H1 (cell line): ENCODE results near the gene NUB1. TPM values are rescaled to one million over a fixed set of nuclear protein-coding genes. Genes with fewer than 3 reads are reported as not detected.
A peak's percentile ranks its signal among the peaks of the same experiment; 100 is the strongest.

ENCODE experiments used
- CTCF ChIA-PET: fragments of 300-600 bp; sonication (Branson Sonifier 250); formaldehyde crosslinking; loops from one replicate; lab custom pipeline; 2021; ENCODE audit not compliant: partially characterized antibody; lab: Charles Lee
- POLR2A ChIA-PET: fragments of 300-600 bp; sonication (Branson Sonifier 250); formaldehyde crosslinking; loops from one replicate; lab custom pipeline; 2021; ENCODE audit warnings: inconsistent platforms; ENCODE audit not compliant: partially characterized antibody; lab: Charles Lee
- DNase-seq, 2 experiments: peaks; one replicate each; pipeline versions ENCODE4 v3.0.0 to v3.0.0-alpha.2; 2010 to 2022; ENCODE audit warnings: low spot score in 2 of 2, low read depth in 1 of 2, mixed read lengths in 1 of 2
- FAIRE-seq: peaks from 2 replicates; lab custom pipeline; 2011; peaks lifted over from hg19 to GRCh38; lab: Jason Lieb, UNC
- H2AFZ ChIP-seq: 2 replicates; pipeline ENCODE4 v1.8.1; 2012; ENCODE audit warnings: low read length, inconsistent platforms
- H2AK5ac ChIP-seq: 2 replicates; pipeline ENCODE4 v1.6.1; 2013; ENCODE audit warnings: low read depth, low read length
- H2BK120ac ChIP-seq: replicated peaks from 2 replicates; pipeline ENCODE3; 2013; ENCODE audit warnings: low read depth, low read length, inconsistent platforms
- H2BK12ac ChIP-seq: 2 replicates; pipeline ENCODE4 v1.6.1; 2013; ENCODE audit warnings: low read depth, low read length
- H2BK15ac ChIP-seq: 2 replicates; pipeline ENCODE4 v1.6.1; 2013; ENCODE audit warnings: low read length
- H2BK20ac ChIP-seq: 2 replicates; pipeline ENCODE4 v1.6.1; 2013; ENCODE audit warnings: low read length
- H2BK5ac ChIP-seq: 2 replicates; pipeline ENCODE4 v1.6.1; 2013; ENCODE audit warnings: low read depth, low read length
- H3K14ac ChIP-seq: 2 replicates; pipeline ENCODE4 v1.6.1; 2013; ENCODE audit warnings: inconsistent platforms; ENCODE audit not compliant: insufficient read length
- H3K18ac ChIP-seq: 2 replicates; pipeline ENCODE4 v1.6.1; 2013; ENCODE audit warnings: low read length; ENCODE audit errors: extremely low read depth
- H3K23ac ChIP-seq: 2 replicates; pipeline ENCODE4 v1.6.1; 2013; ENCODE audit warnings: inconsistent platforms; ENCODE audit not compliant: insufficient read length
- H3K23me2 ChIP-seq: 2 replicates; pipeline ENCODE4 v1.6.1; 2013; ENCODE audit warnings: low read depth, low read length
- H3K27ac ChIP-seq: 2 replicates; pipeline ENCODE4 v1.6.1; 2011; ENCODE audit warnings: low read depth, low read length, inconsistent platforms
- H3K27me3 ChIP-seq, 4 experiments: replicated peaks in 1 of 4; 1 replicate in 1 of 4; 2 replicates in 3 of 4; pipeline versions ENCODE4 v1.6.1 to v1.8.1; 2011 to 2013; ENCODE audit warnings: low read length in 3 of 4, mild to moderate bottlenecking in 3 of 4, inconsistent platforms in 2 of 4, mixed read lengths in 2 of 4, moderate library complexity in 1 of 4; ENCODE audit not compliant: control insufficient read depth in 3 of 4, insufficient read depth in 3 of 4; ENCODE audit errors: extremely low read depth in 1 of 4
- H3K36me3 ChIP-seq, 4 experiments: 2 replicates each; pipeline versions ENCODE4 v1.6.1 to v1.8.1; 2011 to 2013; ENCODE audit warnings: mild to moderate bottlenecking in 4 of 4, low read length in 3 of 4, moderate library complexity in 2 of 4, control low read depth in 1 of 4, inconsistent platforms in 1 of 4; ENCODE audit not compliant: insufficient read depth in 4 of 4, control insufficient read depth in 2 of 4
- H3K4ac ChIP-seq: replicated peaks from 2 replicates; pipeline ENCODE3; 2013; ENCODE audit warnings: low read length, low read depth, mixed read lengths, inconsistent platforms; ENCODE audit not compliant: insufficient read length
- H3K4me1 ChIP-seq, 4 experiments: replicated peaks in 1 of 4; 1 replicate in 1 of 4; 2 replicates in 3 of 4; pipeline versions ENCODE4 v1.6.1 to v1.8.1; 2011 to 2013; ENCODE audit warnings: low read length in 3 of 4, inconsistent platforms in 2 of 4, mixed read lengths in 1 of 4; ENCODE audit not compliant: insufficient read depth in 4 of 4, control insufficient read depth in 3 of 4
- H3K4me2 ChIP-seq, 2 experiments: 2 replicates each; pipeline versions ENCODE4 v1.6.1 to v1.8.1; 2011 to 2013; ENCODE audit warnings: low read depth in 2 of 2, low read length in 2 of 2, control low read depth in 1 of 2, inconsistent platforms in 1 of 2, mild to moderate bottlenecking in 1 of 2; ENCODE audit not compliant: insufficient read depth in 1 of 2
- H3K4me3 ChIP-seq, 4 experiments: fragments of 200-600, 300-600 bp in 1 of 4; sonication (generic), shearing (Covaris generic), sonication (Bioruptor Twin) in 1 of 4; 2 replicates each; pipeline versions ENCODE4 v1.5.1 to v1.8.1; 2011 to 2016; ENCODE audit warnings: low read length in 4 of 4, low read depth in 3 of 4, control low read depth in 2 of 4, inconsistent platforms in 2 of 4, mild to moderate bottlenecking in 2 of 4, mixed read lengths in 1 of 4, moderate library complexity in 1 of 4; ENCODE audit not compliant: insufficient read depth in 2 of 4; ENCODE audit errors: extremely low read depth in 1 of 4
- H3K56ac ChIP-seq: replicated peaks from 2 replicates; pipeline ENCODE3; 2013; ENCODE audit warnings: low read depth, mild to moderate bottlenecking, mixed read lengths, low read length, inconsistent platforms; ENCODE audit not compliant: insufficient read length
- H3K79me1 ChIP-seq: 2 replicates; pipeline ENCODE4 v1.6.1; 2013; ENCODE audit warnings: low read depth, low read length, control low read depth
- H3K79me2 ChIP-seq, 2 experiments: 2 replicates each; pipeline versions ENCODE4 v1.6.1 to v1.8.1; 2012 to 2013; ENCODE audit warnings: low read length in 2 of 2, mild to moderate bottlenecking in 2 of 2, inconsistent platforms in 1 of 2; ENCODE audit not compliant: insufficient read depth in 2 of 2, control insufficient read depth in 1 of 2
- H3K9ac ChIP-seq, 4 experiments: replicated peaks in 1 of 4; 1 replicate in 1 of 4; 2 replicates in 3 of 4; pipeline versions ENCODE4 v1.6.1 to v1.8.1; 2011 to 2013; ENCODE audit warnings: low read depth in 3 of 4, low read length in 3 of 4, control low read depth in 2 of 4, mild to moderate bottlenecking in 2 of 4, moderate library complexity in 2 of 4, inconsistent platforms in 1 of 4; ENCODE audit errors: extremely low read depth in 1 of 4
- H3K9me3 ChIP-seq, 2 experiments: 2 replicates each; pipeline versions ENCODE4 v1.6.1 to v1.8.1; 2012 to 2013; ENCODE audit warnings: mild to moderate bottlenecking in 2 of 2, moderate library complexity in 2 of 2, control low read depth in 1 of 2, inconsistent platforms in 1 of 2, low read depth in 1 of 2, low read length in 1 of 2, mixed read lengths in 1 of 2; ENCODE audit not compliant: insufficient read depth in 2 of 2
- H4K20me1 ChIP-seq, 2 experiments: replicated peaks in 1 of 2; 2 replicates each; pipeline versions ENCODE3 to v1.8.1; 2011 to 2013; ENCODE audit warnings: inconsistent platforms in 2 of 2, low read length in 2 of 2, mild to moderate bottlenecking in 1 of 2; ENCODE audit not compliant: insufficient read depth in 2 of 2, control insufficient read depth in 1 of 2
- H4K5ac ChIP-seq: 2 replicates; pipeline ENCODE4 v1.6.1; 2013; ENCODE audit warnings: low read length, low read depth, mixed read lengths, inconsistent platforms; ENCODE audit not compliant: insufficient read length
- H4K8ac ChIP-seq: 2 replicates; pipeline ENCODE4 v1.8.0; 2013; ENCODE audit warnings: mild to moderate bottlenecking, moderate library complexity, low read length, inconsistent platforms; ENCODE audit not compliant: insufficient read depth; ENCODE audit errors: extremely low read depth
- H4K91ac ChIP-seq: replicated peaks from 2 replicates; pipeline ENCODE3; 2013; ENCODE audit warnings: low read length, mixed read lengths, inconsistent platforms; ENCODE audit not compliant: insufficient read length
- RAD21 ChIP-seq, 2 experiments: IDR thresholded peaks in 1 of 2; conservative IDR thresholded peaks in 1 of 2; 2 replicates each; pipeline ENCODE4 v1.6.1; 2011; ENCODE audit warnings: low read depth in 2 of 2, low read length in 2 of 2, improper control_type of control experiment in 1 of 2, inconsistent platforms in 1 of 2, mild to moderate bottlenecking in 1 of 2, moderate library complexity in 1 of 2
- SP4 ChIP-seq: IDR thresholded peaks from 2 replicates; pipeline ENCODE4 v1.6.1; 2012; ENCODE audit warnings: low read length, inconsistent platforms
- WGBS, 2 experiments: shearing (Covaris generic) in 1 of 2; methylation state at CpG; one replicate each; pipeline versions ENCODE4 v1.1.6 to v1.1.7; 2013 to 2015; ENCODE audit warnings: low lambda C conversion rate in 2 of 2, mixed read lengths in 2 of 2, inconsistent platforms in 1 of 2, low coverage in 1 of 2, missing lambda C conversion rate in 1 of 2; ENCODE audit not compliant: insufficient replicate concordance in 2 of 2, insufficient coverage in 1 of 2, insufficient read length in 1 of 2; ENCODE audit errors: extremely low coverage in 1 of 2, missing lambda C conversion rate in 1 of 2; 5-methylcytosine and 5-hydroxymethylcytosine counted together
- polyA plus RNA-seq, 7 experiments: library from polyadenylated mRNA; depleted of rRNA in 3 of 7; stranded (reverse) in 5 of 7; unstranded in 2 of 7; fragments of >200 nt in 5 of 7; fragments of 200-250 nt in 2 of 7; gene quantifications; 1 replicate in 5 of 7; 2 replicates in 1 of 7; 4 replicates in 1 of 7; pipeline versions ENCODE4 v1.2.1 to v1.2.3, GENCODE V29; 2011 to 2013; ENCODE audit warnings: missing spikeins in 2 of 7, mixed read lengths in 2 of 7
- total RNA-seq: library from RNA; stranded (reverse); fragmentation: NEBNext Ultra II Directional; extraction: Animal tissue kit (Norgen Biotek cat#: 25700); gene quantifications from 2 replicates; pipeline ENCODE4 v1.2.1, GENCODE V29; 2021

Gene NUB1
- total and polyA plus RNA-seq, 2 of the 8 experiments (the other 6 are each of a cell fraction or from before 2014, with no cell fraction given), result 22.1 to 43.5 TPM

DNA sequence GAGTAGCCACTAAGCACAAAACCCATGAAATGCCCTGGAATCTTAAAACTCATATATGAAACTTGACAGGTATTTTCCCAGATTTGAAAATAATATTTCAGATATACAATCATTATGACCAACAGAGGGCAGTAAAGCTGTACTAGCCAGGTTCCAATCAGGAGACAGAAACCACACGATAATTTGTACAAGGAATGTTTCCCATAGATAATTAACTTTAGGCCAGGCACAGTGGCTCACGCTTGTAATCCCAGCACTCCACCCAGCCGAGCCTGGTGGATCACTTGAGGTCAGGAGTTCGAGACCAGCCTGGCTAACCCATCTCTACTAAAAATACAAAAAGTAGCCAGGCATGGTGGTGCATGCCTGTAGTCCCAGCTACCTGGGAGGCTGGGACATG lies 31.0 kb upstream of the NUB1 start:
- no peak for FAIRE-seq

More for the DNA sequence above, 31.0 kb upstream of the NUB1 start:
- ChIA-PET CTCF (interaction anchor here (0.6 to 3.9 kb wide), 22 partner anchors 9 to 303 kb away, joined by 3 to 51 read pairs (median 4); partner anchors contain the start of gene NUB1), POLR2A (no interaction called here)
- Histone ChIP-seq H3K9me3 (peaks cover 12 to 13% of the 10 kb centered on the region in 2 experiments), H3K79me1 (no peaks in the 10 kb centered on the region), H2BK12ac (no peak overlapping the region), H2BK15ac (no peak overlapping the region), H3K4me3 (no peak overlapping the region), H3K56ac (no peak overlapping the region), H2BK120ac (no peak overlapping the region), H3K23me2 (peaks cover 13% of the 10 kb centered on the region; the same call in 1 of the 2 replicates), H3K4me2 (no peak overlapping the region), H3K27me3 (no peaks in the 10 kb centered on the region), H3K23ac (no peak overlapping the region), H3K18ac (no peak overlapping the region), H2BK20ac (no peak overlapping the region), H4K8ac (no peak overlapping the region; the same call in 1 of the 2 replicates), H3K36me3 (no peaks in the 10 kb centered on the region), H3K27ac (no peak overlapping the region), H2BK5ac (no peak overlapping the region), H3K79me2 (no peaks in the 10 kb centered on the region), H3K4ac (no peak overlapping the region), H4K20me1 (peaks cover 0 to 9% of the 10 kb centered on the region in 2 experiments), H2AK5ac (no peak overlapping the region), H3K4me1 (no peaks in the 10 kb centered on the region), H4K91ac (no peak overlapping the region), H4K5ac (no peak overlapping the region), H2AFZ (no peak overlapping the region), H3K9ac (no peak overlapping the region), H3K14ac (no peak overlapping the region)
- TF ChIP-seq SP4, result no peak
- TF ChIP-seq RAD21 (IDR thresholded peaks at IDR 0.05 in 1 of 2, conservative IDR thresholded peaks at IDR 0.05 in 1 of 2; ENCODE audit: low read depth in 2 of 2, low read length in 2 of 2), result peak in 1 of 2 experiments; percentile 25; a peak in 1 of 4 replicates
- no peak for DNase-seq
- WGBS, 2 experiments, result 73% methylated on average over 4 of the region's 4 CpGs; no CpG with 5 or more reads in 1 of the 2 experiments
